Measurements from ENCODE around the gene HLA-DQA2. TPM values are rescaled to one million over a fixed set of nuclear protein-coding genes. Genes with fewer than 3 reads are reported as not detected.

The HLA-DQA2 gene
- total RNA-seq, 1 experiment from 2014 or later = not detected

GRCh38 chr6:32763421-32763820 lies 22.2 kb downstream of the HLA-DQA2 start, which contains the start of gene HLA-DQB2:
Gene HLA-DQB2, minus strand, starts transcription at chr6:32763532. Its CDS starts 62 bp downstream, at chr6:32763470.
- Histone ChIP-seq H2BK5ac (ENCODE audit: insufficient read length, low read length) (no peak within 1 kb of the TSS), H3K9me3 (ENCODE audit: control insufficient read depth, low read depth, low read length) (no peaks in the 10 kb centered on the region), H2AFZ (ENCODE audit: low read length) (no peak within 1 kb of the TSS), H4K5ac (ENCODE audit: insufficient read length, low read depth, low read length) (no peak within 1 kb of the TSS), H4K91ac (ENCODE audit: insufficient read length, low read depth, low read length) (no peak within 1 kb of the TSS), H3K4ac (ENCODE audit: low read depth, low read length) (no peak within 1 kb of the TSS), H3K79me2 (ENCODE audit: insufficient read depth, low read length) (no peaks in the 10 kb centered on the region), H2BK120ac (ENCODE audit: low read depth, low read length, poor library complexity, severe bottlenecking) (no peak within 1 kb of the TSS), H3K27ac (ENCODE audit: insufficient read length, low read depth, low read length) (no peak within 1 kb of the TSS), H3K27me3 (ENCODE audit: insufficient read depth, low read length) (no peaks in the 10 kb centered on the region), H4K20me1 (ENCODE audit: control insufficient read depth, insufficient read depth, insufficient read length) (no peaks in the 10 kb centered on the region), H2BK12ac (ENCODE audit: insufficient read length, low read depth, low read length) (no peak within 1 kb of the TSS), H3K79me1 (ENCODE audit: insufficient read depth, low read depth, low read length, poor library complexity, severe bottlenecking) (no peaks in the 10 kb centered on the region), H2AK5ac (ENCODE audit: insufficient read length, low read length) (no peak within 1 kb of the TSS), H3K23ac (ENCODE audit: insufficient read length, low read depth, low read length) (no peak within 1 kb of the TSS), H4K8ac (replicated peaks; ENCODE audit: insufficient read length, low read depth, low read length) (no peak within 1 kb of the TSS), H2BK20ac (ENCODE audit: low read depth, low read length, poor library complexity, severe bottlenecking) (no peak within 1 kb of the TSS), H3K4me2 (ENCODE audit: insufficient read depth, insufficient read length, low read length) (no peak within 1 kb of the TSS), H3K14ac (ENCODE audit: insufficient read depth, low read length) (no peak within 1 kb of the TSS), H3K56ac (ENCODE audit: insufficient read length, low read depth, low read length) (no peak within 1 kb of the TSS), H3K9ac (ENCODE audit: extremely low read depth, insufficient read length, low read length) (no peak within 1 kb of the TSS), H3K23me2 (ENCODE audit: insufficient read length, low read depth, low read length, poor library complexity, severe bottlenecking) (no peaks in the 10 kb centered on the region), H3K18ac (ENCODE audit: insufficient read length, low read depth, low read length) (no peak within 1 kb of the TSS), H3T11ph (ENCODE audit: low read length) (no peak within 1 kb of the TSS), H3K4me1 (ENCODE audit: insufficient read depth, low read length) (no peaks in the 10 kb centered on the region), H2BK15ac (ENCODE audit: low read depth, low read length) (no peak within 1 kb of the TSS; the same call in 1 of the 2 replicates)
- Mint-ChIP-seq H3K4me1 (peaks cover 18 to 22% of the 10 kb centered on the region in 2 experiments), H3K9me3 (no peaks in the 10 kb centered on the region; a peak in 1 of 5 replicates), H3K27ac (no peak within 1 kb of the TSS), H3K27me3 (ENCODE audit: low read depth) (peaks cover 6% of the 10 kb centered on the region), H3K4me3 (no peak within 1 kb of the TSS), H3K36me3 (ENCODE audit: insufficient read depth in 1 of 3, low read depth in 3 of 3) (no peaks in the 10 kb centered on the region; a peak in 1 of 7 replicates)
- no peak for DNase-seq
- TF ChIP-seq, protein P1, sequence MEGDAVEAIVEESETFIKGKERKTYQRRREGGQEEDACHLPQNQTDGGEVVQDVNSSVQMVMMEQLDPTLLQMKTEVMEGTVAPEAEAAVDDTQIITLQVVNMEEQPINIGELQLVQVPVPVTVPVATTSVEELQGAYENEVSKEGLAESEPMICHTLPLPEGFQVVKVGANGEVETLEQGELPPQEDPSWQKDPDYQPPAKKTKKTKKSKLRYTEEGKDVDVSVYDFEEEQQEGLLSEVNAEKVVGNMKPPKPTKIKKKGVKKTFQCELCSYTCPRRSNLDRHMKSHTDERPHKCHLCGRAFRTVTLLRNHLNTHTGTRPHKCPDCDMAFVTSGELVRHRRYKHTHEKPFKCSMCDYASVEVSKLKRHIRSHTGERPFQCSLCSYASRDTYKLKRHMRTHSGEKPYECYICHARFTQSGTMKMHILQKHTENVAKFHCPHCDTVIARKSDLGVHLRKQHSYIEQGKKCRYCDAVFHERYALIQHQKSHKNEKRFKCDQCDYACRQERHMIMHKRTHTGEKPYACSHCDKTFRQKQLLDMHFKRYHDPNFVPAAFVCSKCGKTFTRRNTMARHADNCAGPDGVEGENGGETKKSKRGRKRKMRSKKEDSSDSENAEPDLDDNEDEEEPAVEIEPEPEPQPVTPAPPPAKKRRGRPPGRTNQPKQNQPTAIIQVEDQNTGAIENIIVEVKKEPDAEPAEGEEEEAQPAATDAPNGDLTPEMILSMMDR (conservative IDR thresholded peaks at IDR 0.05) = no peak
- WGBS (ENCODE audit: extremely low coverage, insufficient read length, low lambda C conversion rate) = no CpG with 5 or more reads among the region's 4 CpGs

All from H9 (cell line).